GM21576 (cell line): ENCODE data around the gene PLAC9.

Experiments used
- ATAC-seq: cut with Tn5 transposase; IDR thresholded peaks from one replicate; pipeline ENCODE4 v1.9.1; 2021; ENCODE audit warnings: mild to moderate bottlenecking, moderate library complexity; ENCODE audit not compliant: unreplicated experiment

The PLAC9 gene

DNA sequence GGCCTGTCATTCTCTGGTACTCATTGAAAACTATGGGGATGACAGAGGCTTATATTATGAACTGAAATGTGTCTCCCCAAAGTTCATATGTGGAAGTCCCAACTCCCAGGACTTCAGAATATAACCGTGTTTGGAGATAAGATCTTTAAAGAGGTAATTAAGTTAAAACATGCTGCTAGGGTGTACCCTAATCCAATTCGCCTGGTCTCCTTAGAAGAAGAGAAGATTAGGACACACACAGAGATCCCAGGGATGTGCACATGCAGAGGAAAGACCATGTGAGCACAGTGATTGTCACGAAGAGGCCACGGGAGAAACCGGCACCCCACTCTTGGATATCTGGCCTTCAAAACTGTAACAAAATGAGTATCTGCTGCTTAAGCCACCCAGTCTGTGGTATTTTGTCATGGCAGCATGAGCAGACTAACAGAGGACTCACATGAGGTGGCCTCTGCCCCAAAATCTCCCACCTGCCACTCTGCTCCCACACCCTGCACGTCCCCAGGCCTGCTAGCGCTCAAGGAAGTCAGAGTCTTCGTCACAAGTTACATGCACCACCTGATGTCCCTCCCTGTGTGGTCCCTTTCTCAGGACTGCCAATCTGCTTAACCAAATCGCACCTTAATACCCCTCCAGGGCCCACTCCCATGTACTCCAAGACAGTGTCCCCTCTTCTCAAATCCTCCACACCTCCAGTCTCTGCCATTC, 26.8 kb downstream of the PLAC9 start:
- ATAC-seq = no peak

DNA sequence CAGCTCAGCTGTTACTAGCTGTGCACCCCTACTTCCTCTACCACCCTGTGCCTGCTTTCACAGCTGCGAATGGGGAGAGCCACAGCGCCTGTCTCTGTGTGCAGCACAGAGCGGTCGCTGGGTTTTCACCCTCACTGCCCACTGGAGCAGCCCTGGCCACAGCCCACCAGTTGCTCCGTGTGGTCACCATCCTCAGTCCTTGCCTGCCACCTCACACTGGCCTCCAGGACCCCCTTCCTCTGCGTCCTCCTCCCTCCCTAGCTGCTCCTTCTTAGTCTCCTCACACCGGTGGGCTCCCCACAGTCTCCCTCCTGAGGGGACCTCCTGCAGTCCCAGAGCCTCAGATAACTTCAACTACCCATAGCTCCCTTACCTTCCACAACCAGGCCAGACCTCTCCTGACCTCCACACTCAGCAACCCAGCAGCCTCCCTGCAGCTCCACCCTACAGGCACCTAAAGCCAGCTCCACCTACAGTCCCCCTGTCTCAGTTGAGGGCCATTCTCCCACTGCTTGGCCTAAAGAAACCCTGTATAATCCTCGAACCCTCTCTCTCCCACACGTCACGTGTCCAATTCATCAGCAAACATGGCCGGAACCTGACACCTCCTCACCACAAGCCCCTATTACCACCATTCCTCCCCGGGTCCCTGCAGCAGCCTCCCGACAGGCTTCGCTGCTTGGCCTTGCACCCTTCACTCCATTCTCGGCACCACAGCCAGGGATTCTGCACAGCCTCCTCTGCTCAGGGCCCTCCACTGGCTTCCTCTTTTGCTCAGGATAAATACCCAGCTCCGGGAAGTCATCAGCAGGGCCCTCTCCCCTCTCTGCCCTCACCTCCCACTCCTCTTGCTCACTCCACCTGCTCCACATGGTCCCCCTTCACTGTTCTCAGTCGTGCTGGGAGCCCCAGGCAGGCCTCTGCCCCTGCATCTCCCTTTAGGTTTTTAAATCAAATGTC, 28.1 kb downstream of the PLAC9 start:
- no peak for ATAC-seq

- no peak for ATAC-seq
Observed at GRCh38 chr10:80161321-80162083, 29.0 kb downstream of the PLAC9 start.

DNA sequence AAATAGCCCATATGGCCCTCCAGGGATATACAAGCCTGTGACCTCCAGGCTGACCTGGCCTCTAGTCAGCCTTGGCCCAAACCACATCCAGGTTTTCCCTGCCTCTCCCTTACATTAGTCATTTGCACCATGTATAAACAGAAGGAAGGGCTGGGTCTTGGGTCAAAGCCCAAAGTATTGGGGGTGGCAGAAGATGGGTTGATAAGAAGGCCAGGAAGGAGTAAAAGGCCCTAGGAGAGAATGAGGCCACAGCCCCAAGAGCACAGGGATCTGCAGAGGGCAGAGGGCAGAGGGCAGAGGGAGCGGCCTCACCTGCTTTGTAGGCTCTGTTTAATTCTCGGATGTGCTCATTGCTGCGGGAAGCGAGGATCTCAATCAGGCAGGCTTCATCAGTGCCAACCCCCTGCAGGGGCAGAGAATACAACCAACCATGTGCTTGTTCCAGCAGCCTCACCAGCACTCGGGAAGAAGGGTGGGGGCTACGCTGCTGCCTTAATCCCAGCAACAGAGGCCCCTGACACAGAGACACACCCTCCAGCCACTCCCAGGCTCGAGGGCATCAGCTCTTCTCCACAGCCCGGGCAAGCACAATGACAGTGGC, 31.3 kb downstream of the PLAC9 start:
- ATAC-seq = no peak

- ATAC-seq = no peak
Observed at GRCh38 chr10:80164596-80164995, 32.1 kb downstream of the PLAC9 start.

DNA sequence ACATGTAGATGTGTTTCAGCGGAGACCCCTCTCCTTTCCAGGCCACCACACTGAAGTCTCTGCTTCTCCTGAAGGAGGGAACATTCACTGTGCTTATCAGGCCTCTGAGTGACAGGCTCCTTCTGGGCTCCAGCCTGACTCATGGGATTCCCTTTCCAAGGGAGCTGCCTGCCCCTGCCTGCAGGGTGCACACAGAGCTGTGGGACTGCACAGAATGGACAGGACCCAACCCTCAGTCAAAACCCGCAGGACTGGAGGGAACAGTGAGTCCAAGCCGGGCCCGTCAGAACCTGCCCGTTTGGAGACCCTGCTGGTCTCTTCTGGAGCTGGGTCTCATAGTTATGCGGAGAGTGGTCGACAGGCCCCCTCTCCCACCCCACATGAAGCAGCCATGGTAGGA, 32.6 kb downstream of the PLAC9 start:
- no peak for ATAC-seq

GRCh38 chr10:80166581-80167470, 34.3 kb downstream of the PLAC9 start:
- ATAC-seq = no peak

GRCh38 chr10:80167471-80168161, 35.1 kb downstream of the PLAC9 start:
- ATAC-seq = no peak

DNA sequence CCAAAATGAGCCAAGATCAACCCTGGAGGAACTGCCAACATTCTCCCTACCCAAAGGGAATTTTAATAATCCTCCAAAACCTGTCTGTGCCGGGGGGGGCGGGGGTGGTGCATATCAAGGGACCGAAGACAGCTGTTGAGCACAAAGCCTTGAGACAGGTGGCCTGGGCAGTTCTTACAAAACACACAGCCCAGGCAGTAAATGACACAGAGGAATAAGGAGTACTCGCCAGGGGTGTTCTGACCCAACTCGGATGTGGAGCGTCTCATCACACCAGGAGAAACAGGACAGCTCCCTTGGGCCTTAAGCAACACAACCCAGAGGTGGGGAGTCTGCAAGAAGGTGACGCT, 35.6 kb downstream of the PLAC9 start:
- ATAC-seq = no peak

DNA sequence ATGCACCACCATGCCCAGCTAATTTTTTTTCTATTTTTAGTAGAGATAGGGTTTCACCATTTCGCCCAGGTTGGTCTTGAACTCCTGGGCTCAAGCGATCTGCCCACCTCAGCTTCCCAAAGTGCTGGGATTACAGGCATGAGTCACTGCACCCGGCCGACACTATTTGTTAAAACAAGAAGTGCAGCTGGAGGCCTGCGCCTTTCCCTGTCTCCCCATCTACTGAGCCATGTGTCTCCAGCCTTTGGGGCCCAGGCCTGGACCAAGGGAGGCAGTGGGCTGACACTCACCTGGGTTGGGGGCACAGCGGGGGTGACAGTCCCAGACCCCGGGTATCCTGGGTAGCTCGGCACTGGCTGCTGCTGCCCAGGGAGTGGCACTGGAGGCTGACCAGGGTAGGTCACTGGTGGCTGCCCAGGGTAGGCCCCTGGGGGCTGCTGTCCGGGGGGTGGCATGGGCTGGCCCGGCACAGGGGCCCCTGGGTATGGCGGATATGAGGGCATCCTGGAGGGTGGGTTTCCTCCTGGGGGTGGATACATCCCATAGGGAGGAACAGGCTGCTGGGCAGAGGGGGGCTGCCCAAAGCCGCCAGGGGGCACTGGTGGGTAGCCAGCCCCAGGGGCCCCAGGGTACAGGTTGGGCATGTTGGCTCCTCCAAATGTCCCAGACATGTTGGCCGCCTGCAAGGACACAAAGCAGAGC, 36.3 kb downstream of the PLAC9 start:
- no peak for ATAC-seq

DNA sequence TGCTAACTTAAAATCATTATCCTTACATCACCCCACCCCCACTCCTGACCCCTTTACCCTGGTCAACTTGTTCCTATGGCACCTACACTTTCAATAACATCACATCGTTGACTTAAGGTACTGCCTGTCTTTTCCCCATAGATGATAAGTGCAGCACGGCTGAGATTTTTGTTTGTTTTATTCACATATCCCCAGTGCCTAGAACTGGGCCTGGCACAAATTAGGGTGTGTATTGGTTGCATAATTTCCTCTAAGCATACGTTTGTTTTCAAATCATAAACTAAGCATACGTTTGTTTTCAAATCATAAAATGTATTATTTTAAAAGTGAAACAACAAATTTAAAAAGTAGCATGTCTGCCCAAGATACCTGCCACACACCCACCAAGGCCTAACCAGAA, 37.5 kb downstream of the PLAC9 start:
- ATAC-seq = no peak

DNA sequence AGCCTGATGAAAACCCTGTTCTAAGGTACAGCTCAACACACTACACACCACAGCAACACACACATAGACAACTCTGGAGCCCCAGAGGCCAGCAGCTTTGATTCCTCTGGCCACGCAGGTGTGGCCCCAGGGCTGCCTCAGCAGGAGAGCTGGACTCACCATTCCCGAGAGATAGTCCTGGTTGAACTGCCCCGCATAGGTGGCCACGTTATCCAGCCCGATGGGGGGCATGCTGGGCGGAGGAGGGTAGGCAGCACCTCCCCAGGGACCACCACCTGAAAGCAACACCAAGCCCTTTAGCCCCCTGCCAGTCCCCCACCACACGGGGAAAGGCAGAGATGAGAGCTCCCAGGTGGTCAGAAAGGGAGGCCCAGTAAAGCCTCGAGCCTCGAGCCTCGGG, 38.1 kb downstream of the PLAC9 start:
- ATAC-seq = no peak

GRCh38 chr10:80171248-80171660, 38.7 kb downstream of the PLAC9 start:
- no peak for ATAC-seq

DNA sequence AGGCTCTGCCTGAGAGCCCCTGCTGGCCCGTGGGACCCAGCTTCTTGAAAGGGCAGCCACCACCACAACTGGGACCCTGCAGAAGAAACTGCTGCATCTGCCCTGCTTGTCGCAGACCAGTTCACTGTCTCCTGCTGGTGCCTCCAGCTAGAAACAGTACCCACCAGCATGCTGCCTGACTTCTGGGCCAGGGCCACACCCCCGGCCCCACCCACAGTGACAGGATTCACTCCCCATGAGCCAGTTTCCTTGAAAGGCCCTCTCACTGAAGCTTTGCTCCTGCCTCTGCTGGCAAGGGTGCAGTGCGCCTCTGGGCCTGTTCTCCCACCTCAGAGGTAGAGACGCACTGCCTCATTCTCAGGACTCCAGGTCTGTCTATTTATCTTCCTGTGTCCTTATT, 40.4 kb downstream of the PLAC9 start:
- ATAC-seq = no peak

DNA sequence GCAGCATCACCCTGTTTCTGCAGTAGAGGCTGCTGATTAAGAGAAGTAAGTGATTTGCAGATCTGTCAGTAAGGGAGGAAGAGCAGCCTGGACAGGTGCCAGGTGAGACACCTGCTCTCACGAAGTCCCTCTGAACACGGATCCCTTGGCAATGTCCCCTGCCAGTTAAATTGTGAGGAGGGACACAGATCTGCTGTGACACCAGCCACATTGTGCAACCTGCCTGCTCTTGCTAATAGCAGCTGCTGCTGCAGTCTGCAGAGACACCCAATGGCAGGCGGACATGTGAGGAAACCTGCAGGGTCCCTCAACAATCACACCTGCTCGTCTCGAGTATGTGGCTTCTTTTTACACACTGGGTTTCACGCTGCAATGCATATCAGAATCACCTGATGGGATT, 40.9 kb downstream of the PLAC9 start:
- no peak for ATAC-seq

GRCh38 chr10:80174641-80175395, 42.3 kb downstream of the PLAC9 start:
- ATAC-seq = no peak

GRCh38 chr10:80176526-80176925, 44.0 kb downstream of the PLAC9 start:
- no peak for ATAC-seq
